GM12878 (cell line): ENCODE results near the gene NOVA1. TPM values are rescaled to one million over a fixed set of nuclear protein-coding genes. Genes with fewer than 3 reads are reported as not detected.

Experiments used
- ATAC-seq: fragments of 200-7000 bp; cut with Tn5 transposase; 3 replicates; pipeline ENCODE4 v1.9.1; 2020; ENCODE audit warnings: mild to moderate bottlenecking, moderate library complexity
- BruUV-seq: library from RNA; stranded (reverse); fragments of 400-500 nt; replicated peaks from 2 replicates; lab custom pipeline; 2021; lab: Mats Ljungman, UMichigan
- CTCF ChIA-PET: fragments of 300-600 bp; sonication (Branson Sonifier 250); formaldehyde crosslinking; extraction: SDS; loops from one replicate; lab custom pipeline; 2021; ENCODE audit warnings: inconsistent platforms; lab: Yijun Ruan, JAX
- POLR2A ChIA-PET: fragments of 350-600 bp; formaldehyde crosslinking; extraction: SDS; loops from one replicate; lab custom pipeline; 2021; ENCODE audit warnings: inconsistent platforms; lab: Charles Lee
- RAD21 ChIA-PET: fragments of 300-600 bp; sonication (Branson Sonifier 250); formaldehyde crosslinking; loops from one replicate; lab custom pipeline; 2023; ENCODE audit warnings: antibody characterized with exemption; ENCODE audit not compliant: unreplicated experiment; lab: Charles Lee
- SMC1A ChIA-PET: fragments of 300-600 bp; sonication (Branson Sonifier 250); formaldehyde crosslinking; loops from one replicate; lab custom pipeline; 2023; ENCODE audit not compliant: unreplicated experiment, uncharacterized antibody; lab: Charles Lee
- DNase-seq: peaks from one replicate; pipeline ENCODE4 v3.0.0-alpha.2; 2011; ENCODE audit warnings: low read depth, low spot score
- FAIRE-seq: peaks from 3 replicates; lab custom pipeline; 2011; peaks lifted over from hg19 to GRCh38; lab: Jason Lieb, UNC
- H2AFZ ChIP-seq: 2 replicates; pipeline ENCODE4 v1.6.0; 2011; ENCODE audit warnings: low read depth, low read length, control low read depth; ENCODE audit not compliant: control insufficient read depth
- H3K27ac ChIP-seq: 2 replicates; pipeline ENCODE4 v1.5.1; 2011; ENCODE audit warnings: control low read depth; ENCODE audit not compliant: control insufficient read depth, insufficient read depth
- H3K27me3 ChIP-seq, 2 experiments: replicated peaks in 1 of 2; 2 replicates each; pipeline versions ENCODE4 v1.6.0 to v1.6.1; 2011; ENCODE audit warnings: low read length in 1 of 2; ENCODE audit not compliant: control insufficient read depth in 2 of 2, insufficient read depth in 2 of 2
- H3K36me3 ChIP-seq, 2 experiments: 2 replicates each; pipeline ENCODE4 v1.5.1; 2011; ENCODE audit warnings: low read length in 1 of 2; ENCODE audit not compliant: control insufficient read depth in 2 of 2, insufficient read depth in 2 of 2
- H3K4me1 ChIP-seq: 2 replicates; pipeline ENCODE4 v1.6.1; 2011; ENCODE audit warnings: mild to moderate bottlenecking, low read length, moderate library complexity, mixed read lengths; ENCODE audit not compliant: control insufficient read depth, insufficient read depth
- H3K4me2 ChIP-seq: 2 replicates; pipeline ENCODE4 v1.6.0; 2011; ENCODE audit warnings: control low read depth; ENCODE audit not compliant: control insufficient read depth, insufficient read depth
- H3K4me3 ChIP-seq: fragments of 200-600 bp; sonication (generic); 2 replicates; pipeline ENCODE4 v1.5.1; 2016
- H3K79me2 ChIP-seq: 2 replicates; pipeline ENCODE4 v1.6.0; 2011; ENCODE audit warnings: low read length; ENCODE audit not compliant: control insufficient read depth, insufficient read depth
- H3K9ac ChIP-seq: 2 replicates; pipeline ENCODE4 v1.8.0; 2011; ENCODE audit warnings: low read length, control low read depth, mixed read lengths; ENCODE audit not compliant: control insufficient read depth, insufficient read depth
- H3K9me3 ChIP-seq: replicated peaks from 3 replicates; pipeline ENCODE4 v1.5.1; 2011; ENCODE audit warnings: mild to moderate bottlenecking, low read length; ENCODE audit not compliant: control insufficient read depth, insufficient read depth
- H4K20me1 ChIP-seq: 2 replicates; pipeline ENCODE4 v1.6.0; 2011; ENCODE audit not compliant: control insufficient read depth, insufficient read depth
- IKZF1 ChIP-seq: fragments of 450-650 bp; conservative IDR thresholded peaks from 2 replicates; pipeline ENCODE4 v1.6.1; 2017; ENCODE audit warnings: antibody characterized with exemption, mild to moderate bottlenecking
- NBN ChIP-seq: fragments of 450-650 bp; IDR thresholded peaks from 2 replicates; pipeline ENCODE4 v1.6.1; 2016
- NFXL1 ChIP-seq: fragments of 450-650 bp; IDR thresholded peaks from 2 replicates; pipeline ENCODE4 v1.6.1; 2017; ENCODE audit warnings: antibody characterized with exemption, mild to moderate bottlenecking, borderline replicate concordance
- PAX8 ChIP-seq: fragments of 450-650 bp; IDR thresholded peaks from 2 replicates; pipeline ENCODE4 v1.6.1; 2017; ENCODE audit warnings: mild to moderate bottlenecking, moderate library complexity
- PML ChIP-seq: IDR thresholded peaks from 2 replicates; pipeline ENCODE4 v1.6.1; 2012; ENCODE audit warnings: low read length, inconsistent platforms
- SUPT20H ChIP-seq: IDR thresholded peaks from 2 replicates; pipeline ENCODE4 v1.6.1; 2011; ENCODE audit warnings: low read depth, mild to moderate bottlenecking, low read length, moderate library complexity, borderline replicate concordance; ENCODE audit not compliant: control insufficient read depth
- WRNIP1 ChIP-seq: IDR thresholded peaks from 2 replicates; pipeline ENCODE4 v1.6.1; 2011; ENCODE audit warnings: low read depth, low read length, improper control_type of control experiment, borderline replicate concordance
- WGBS: methylation state at CpG from one replicate; pipeline ENCODE4 v1.1.6; 2016; ENCODE audit warnings: low lambda C conversion rate; ENCODE audit not compliant: insufficient replicate concordance, insufficient coverage; ENCODE audit errors: missing lambda C conversion rate; 5-methylcytosine and 5-hydroxymethylcytosine counted together
- in situ Hi-C: fragments of 300-500 bp; cut with MboI; formaldehyde crosslinking; loops from 9 replicates; pipeline ENCODE4 v1.14.3; 2018; ENCODE audit warnings: mixed read lengths
- intact Hi-C: fragments of 100-400 bp; cut with micrococcal nuclease; formaldehyde crosslinking; loops from one replicate; pipeline ENCODE4 v1.14.2; 2022; ENCODE audit not compliant: unreplicated experiment
- polyA plus RNA-seq, 11 experiments: library from polyadenylated mRNA; depleted of rRNA in 4 of 11; unstranded in 6 of 11; stranded (reverse) in 5 of 11; fragments of >200 nt; fragmentation: Nextera tagmentation in 4 of 11; fragmentation: Illumina TruSeq in 1 of 11; extraction: Ambion mirVana in 4 of 11; extraction: Trizol in 1 of 11; gene quantifications; 1 replicate in 1 of 11; 2 replicates in 10 of 11; pipeline versions ENCODE4 v1.2.1 to v1.2.3, GENCODE V29; 2011 to 2016; ENCODE audit warnings: inconsistent platforms in 2 of 11, missing spikeins in 2 of 11, low read depth in 1 of 11
- total RNA-seq, 4 experiments: library from RNA; depleted of rRNA in 3 of 4; stranded (reverse); fragments of >200 nt in 3 of 4; fragmentation: Illumina TruSeq in 1 of 4; extraction: Trizol in 1 of 4; gene quantifications; 2 replicates each; pipeline versions ENCODE4 v1.2.1 to v1.2.3, GENCODE V29; 2013 to 2021
- TF ChIP-seq, protein P1 (sequence below), 3 experiments: IDR thresholded peaks in 2 of 3; conservative IDR thresholded peaks in 1 of 3; 2 replicates each; pipeline ENCODE4 v1.5.1; 2011; ENCODE audit warnings: low read depth in 3 of 3, low read length in 3 of 3, mild to moderate bottlenecking in 3 of 3, control low read depth in 2 of 3, moderate library complexity in 2 of 3, inconsistent platforms in 1 of 3, mixed read lengths in 1 of 3; ENCODE audit not compliant: control insufficient read depth in 2 of 3, insufficient read depth in 1 of 3; ENCODE audit errors: extremely low read depth in 1 of 3
- TF ChIP-seq, protein P2 (sequence below): IDR thresholded peaks from 2 replicates; pipeline ENCODE4 v1.6.1; 2011; ENCODE audit warnings: borderline replicate concordance, low read depth, mild to moderate bottlenecking, moderate library complexity, mixed read lengths, low read length; ENCODE audit not compliant: insufficient read depth; ENCODE audit errors: extremely low read length
- TF ChIP-seq, protein P3 (sequence below): fragments of 450-650 bp; IDR thresholded peaks from 2 replicates; pipeline ENCODE4 v1.6.1; 2014; ENCODE audit warnings: mild to moderate bottlenecking

The NOVA1 gene
- total and polyA plus RNA-seq, 10 of the 15 experiments (the other 5 are each of a cell fraction or from before 2014, with no cell fraction given): 0.05 to 0.41 TPM; not detected in 8

DNA sequence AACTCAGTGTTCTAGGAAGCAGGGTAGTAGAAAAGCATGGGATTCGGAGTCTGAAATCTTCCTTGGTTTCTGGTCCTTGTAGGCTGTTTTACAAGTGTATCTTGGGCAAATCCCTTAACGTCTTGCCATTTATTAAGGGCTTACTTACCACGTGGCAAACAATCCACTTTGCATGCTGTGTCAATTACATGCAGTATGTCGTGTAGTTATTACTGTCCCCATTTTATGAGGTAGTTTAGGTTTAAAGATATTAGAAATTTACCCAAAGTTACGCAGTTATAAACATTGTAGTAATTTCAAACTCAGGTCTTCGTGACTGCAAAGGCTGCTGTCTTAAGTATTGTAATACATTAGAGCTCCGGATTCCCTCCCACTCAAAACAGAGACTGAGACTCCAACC, 1.5 kb upstream of the NOVA1 start (continued):
- TF ChIP-seq, protein P1, sequence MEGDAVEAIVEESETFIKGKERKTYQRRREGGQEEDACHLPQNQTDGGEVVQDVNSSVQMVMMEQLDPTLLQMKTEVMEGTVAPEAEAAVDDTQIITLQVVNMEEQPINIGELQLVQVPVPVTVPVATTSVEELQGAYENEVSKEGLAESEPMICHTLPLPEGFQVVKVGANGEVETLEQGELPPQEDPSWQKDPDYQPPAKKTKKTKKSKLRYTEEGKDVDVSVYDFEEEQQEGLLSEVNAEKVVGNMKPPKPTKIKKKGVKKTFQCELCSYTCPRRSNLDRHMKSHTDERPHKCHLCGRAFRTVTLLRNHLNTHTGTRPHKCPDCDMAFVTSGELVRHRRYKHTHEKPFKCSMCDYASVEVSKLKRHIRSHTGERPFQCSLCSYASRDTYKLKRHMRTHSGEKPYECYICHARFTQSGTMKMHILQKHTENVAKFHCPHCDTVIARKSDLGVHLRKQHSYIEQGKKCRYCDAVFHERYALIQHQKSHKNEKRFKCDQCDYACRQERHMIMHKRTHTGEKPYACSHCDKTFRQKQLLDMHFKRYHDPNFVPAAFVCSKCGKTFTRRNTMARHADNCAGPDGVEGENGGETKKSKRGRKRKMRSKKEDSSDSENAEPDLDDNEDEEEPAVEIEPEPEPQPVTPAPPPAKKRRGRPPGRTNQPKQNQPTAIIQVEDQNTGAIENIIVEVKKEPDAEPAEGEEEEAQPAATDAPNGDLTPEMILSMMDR (IDR thresholded peaks at IDR 0.05 in 2 of 3, conservative IDR thresholded peaks at IDR 0.05 in 1 of 3; ENCODE audit: control insufficient read depth in 2 of 3, extremely low read depth in 1 of 3, insufficient read depth in 1 of 3, low read depth in 3 of 3, low read length in 3 of 3): no peak
- TF ChIP-seq PAX8: no peak

DNA sequence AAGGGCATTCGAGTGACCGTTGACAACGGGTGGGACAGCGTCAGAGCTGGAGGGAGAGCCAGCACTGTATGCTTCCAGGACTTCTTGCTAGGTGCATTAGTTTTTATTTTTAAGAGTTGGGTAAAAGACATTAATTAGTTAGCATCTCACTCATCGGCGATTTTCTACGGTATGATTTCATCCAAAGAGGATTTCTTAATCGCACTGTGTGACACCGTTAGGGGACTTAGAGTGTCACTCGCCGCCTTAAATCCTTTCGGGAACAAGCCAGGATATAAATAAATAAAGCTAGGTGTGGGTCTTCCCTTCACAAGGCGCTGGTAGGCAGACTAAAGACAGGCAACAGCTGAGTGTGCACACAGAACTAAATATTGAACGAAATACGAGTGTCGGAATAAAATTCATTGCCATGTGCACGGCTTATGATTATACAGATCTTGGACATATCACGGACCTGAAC, 869 bp upstream of the NOVA1 start:
- intact Hi-C loops: no loop called here
- Histone ChIP-seq H3K27ac (no peak overlapping the region), H3K27me3 (no peaks in the 10 kb centered on the region), H3K4me1 (no peaks in the 10 kb centered on the region), H3K4me3 (no peak overlapping the region), H2AFZ (no peak overlapping the region), H4K20me1 (no peaks in the 10 kb centered on the region), H3K9ac (no peak overlapping the region), H3K9me3 (no peaks in the 10 kb centered on the region; the same call in 2 of the 3 replicates), H3K36me3 (no peaks in the 10 kb centered on the region), H3K79me2 (no peaks in the 10 kb centered on the region), H3K4me2 (no peak overlapping the region)
- no peak for DNase-seq
- ChIA-PET CTCF (no interaction called here), POLR2A (no interaction called here), RAD21 (no interaction called here), SMC1A (no interaction called here)
- 45% methylated on average over 18 of the region's 18 CpGs for WGBS
- ATAC-seq: no peak
- no peak for FAIRE-seq
- no TSS peak for BruUV-seq
- TF ChIP-seq PML: no peak
- TF ChIP-seq NFXL1: no peak
- TF ChIP-seq WRNIP1: no peak
- no peak for TF ChIP-seq NBN
- TF ChIP-seq, protein P2, sequence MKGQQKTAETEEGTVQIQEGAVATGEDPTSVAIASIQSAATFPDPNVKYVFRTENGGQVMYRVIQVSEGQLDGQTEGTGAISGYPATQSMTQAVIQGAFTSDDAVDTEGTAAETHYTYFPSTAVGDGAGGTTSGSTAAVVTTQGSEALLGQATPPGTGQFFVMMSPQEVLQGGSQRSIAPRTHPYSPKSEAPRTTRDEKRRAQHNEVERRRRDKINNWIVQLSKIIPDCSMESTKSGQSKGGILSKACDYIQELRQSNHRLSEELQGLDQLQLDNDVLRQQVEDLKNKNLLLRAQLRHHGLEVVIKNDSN: no peak
- no peak for TF ChIP-seq SUPT20H
- TF ChIP-seq, protein P3, sequence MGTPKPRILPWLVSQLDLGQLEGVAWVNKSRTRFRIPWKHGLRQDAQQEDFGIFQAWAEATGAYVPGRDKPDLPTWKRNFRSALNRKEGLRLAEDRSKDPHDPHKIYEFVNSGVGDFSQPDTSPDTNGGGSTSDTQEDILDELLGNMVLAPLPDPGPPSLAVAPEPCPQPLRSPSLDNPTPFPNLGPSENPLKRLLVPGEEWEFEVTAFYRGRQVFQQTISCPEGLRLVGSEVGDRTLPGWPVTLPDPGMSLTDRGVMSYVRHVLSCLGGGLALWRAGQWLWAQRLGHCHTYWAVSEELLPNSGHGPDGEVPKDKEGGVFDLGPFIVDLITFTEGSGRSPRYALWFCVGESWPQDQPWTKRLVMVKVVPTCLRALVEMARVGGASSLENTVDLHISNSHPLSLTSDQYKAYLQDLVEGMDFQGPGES: no peak
- TF ChIP-seq IKZF1: no peak
- in situ Hi-C loops: no loop called here
